ENCODE results near the gene TMEM53. TPM values are rescaled to one million over a fixed set of nuclear protein-coding genes. Genes with fewer than 3 reads are reported as not detected.

Gene TMEM53
- total RNA-seq, 1 experiment from 2014 or later = 6.2 TPM

DNA sequence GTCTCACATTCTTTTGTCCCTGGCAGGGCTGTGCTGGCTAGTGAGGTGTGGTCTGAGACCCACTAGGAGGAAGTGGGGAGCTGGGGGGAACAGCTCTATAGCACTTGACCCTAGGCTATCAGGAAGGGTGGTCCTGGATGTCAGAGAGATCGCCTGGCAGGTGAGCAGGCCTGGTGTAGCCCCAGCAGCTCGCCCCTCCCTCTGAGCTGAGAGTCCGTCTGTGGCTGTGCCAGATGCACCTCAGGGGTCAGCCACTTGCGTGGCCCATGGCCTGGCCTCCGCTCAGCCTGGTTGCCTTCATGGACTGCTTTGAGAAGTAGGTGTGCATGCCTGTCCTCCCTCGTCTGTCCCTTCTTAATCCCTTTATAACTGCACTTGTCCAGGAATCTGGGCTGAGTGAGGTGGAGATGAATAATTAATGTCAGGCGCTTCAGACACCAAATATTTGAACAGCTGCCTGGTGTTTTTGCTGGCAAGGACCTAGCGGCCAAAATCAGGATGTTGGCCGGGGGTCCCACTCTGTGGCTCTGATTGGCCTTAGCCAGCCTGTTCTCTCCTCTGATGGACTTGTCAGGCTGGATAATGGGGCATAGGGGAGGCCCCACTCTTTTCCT, 30.5 kb downstream of the TMEM53 start:
- no peak overlapping the region for H3K27ac ChIP-seq (ENCODE audit: insufficient read length, low read depth, low read length)
- Mint-ChIP-seq H3K4me3 (no peak overlapping the region), H3K4me1 (peaks cover 0 to 2% of the 10 kb centered on the region in 2 experiments; a peak in 1 of 4 replicates), H3K9me3 (no peaks in the 10 kb centered on the region), H3K27ac (no peak overlapping the region), H3K27me3 (ENCODE audit: low read depth) (no peaks in the 10 kb centered on the region), H3K36me3 (ENCODE audit: insufficient read depth in 1 of 3, low read depth in 3 of 3) (peaks cover 10 to 84% (median 70%) of the 10 kb centered on the region in 3 experiments)
- H3K23ac ChIP-seq (ENCODE audit: insufficient read length, low read depth, low read length) = no peak overlapping the region
- no peak overlapping the region for H4K5ac ChIP-seq (ENCODE audit: insufficient read length, low read depth, low read length)
- H3T11ph ChIP-seq (ENCODE audit: low read length) = no peak overlapping the region
- no CpG with 5 or more reads among the region's 9 CpGs for WGBS (ENCODE audit: extremely low coverage, insufficient read length, low lambda C conversion rate)
- no peak overlapping the region for H3K18ac ChIP-seq (ENCODE audit: insufficient read length, low read depth, low read length)
- H3K79me1 ChIP-seq (ENCODE audit: insufficient read depth, low read depth, low read length, poor library complexity, severe bottlenecking) = no peaks in the 10 kb centered on the region
- no peak overlapping the region for H2BK5ac ChIP-seq (ENCODE audit: insufficient read length, low read length)
- no peaks in the 10 kb centered on the region for H4K20me1 ChIP-seq (ENCODE audit: control insufficient read depth, insufficient read depth, insufficient read length)
- no peak overlapping the region for H3K4me2 ChIP-seq (ENCODE audit: insufficient read depth, insufficient read length, low read length)
- H2AK5ac ChIP-seq (ENCODE audit: insufficient read length, low read length) = no peak overlapping the region
- no peak overlapping the region for H2BK15ac ChIP-seq (ENCODE audit: low read depth, low read length)
- no peaks in the 10 kb centered on the region for H3K27me3 ChIP-seq (ENCODE audit: insufficient read depth, low read length)
- H3K56ac ChIP-seq (ENCODE audit: insufficient read length, low read depth, low read length) = no peak overlapping the region
- no peak overlapping the region for H3K4ac ChIP-seq (ENCODE audit: low read depth, low read length)
- no peaks in the 10 kb centered on the region for H3K4me1 ChIP-seq (ENCODE audit: insufficient read depth, low read length)
- H4K8ac ChIP-seq (replicated peaks; ENCODE audit: insufficient read length, low read depth, low read length) = no peak overlapping the region
- no peak overlapping the region for H3K9ac ChIP-seq (ENCODE audit: extremely low read depth, insufficient read length, low read length)
- DNase-seq = no peak
- TF ChIP-seq, protein P1, sequence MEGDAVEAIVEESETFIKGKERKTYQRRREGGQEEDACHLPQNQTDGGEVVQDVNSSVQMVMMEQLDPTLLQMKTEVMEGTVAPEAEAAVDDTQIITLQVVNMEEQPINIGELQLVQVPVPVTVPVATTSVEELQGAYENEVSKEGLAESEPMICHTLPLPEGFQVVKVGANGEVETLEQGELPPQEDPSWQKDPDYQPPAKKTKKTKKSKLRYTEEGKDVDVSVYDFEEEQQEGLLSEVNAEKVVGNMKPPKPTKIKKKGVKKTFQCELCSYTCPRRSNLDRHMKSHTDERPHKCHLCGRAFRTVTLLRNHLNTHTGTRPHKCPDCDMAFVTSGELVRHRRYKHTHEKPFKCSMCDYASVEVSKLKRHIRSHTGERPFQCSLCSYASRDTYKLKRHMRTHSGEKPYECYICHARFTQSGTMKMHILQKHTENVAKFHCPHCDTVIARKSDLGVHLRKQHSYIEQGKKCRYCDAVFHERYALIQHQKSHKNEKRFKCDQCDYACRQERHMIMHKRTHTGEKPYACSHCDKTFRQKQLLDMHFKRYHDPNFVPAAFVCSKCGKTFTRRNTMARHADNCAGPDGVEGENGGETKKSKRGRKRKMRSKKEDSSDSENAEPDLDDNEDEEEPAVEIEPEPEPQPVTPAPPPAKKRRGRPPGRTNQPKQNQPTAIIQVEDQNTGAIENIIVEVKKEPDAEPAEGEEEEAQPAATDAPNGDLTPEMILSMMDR (conservative IDR thresholded peaks at IDR 0.05) = no peak
- no peak overlapping the region for H2AFZ ChIP-seq (ENCODE audit: low read length)
- H3K23me2 ChIP-seq (ENCODE audit: insufficient read length, low read depth, low read length, poor library complexity, severe bottlenecking) = no peaks in the 10 kb centered on the region
- H2BK20ac ChIP-seq (ENCODE audit: low read depth, low read length, poor library complexity, severe bottlenecking) = no peak overlapping the region
- no peak overlapping the region for H2BK12ac ChIP-seq (ENCODE audit: insufficient read length, low read depth, low read length)
- H3K9me3 ChIP-seq (ENCODE audit: control insufficient read depth, low read depth, low read length) = no peaks in the 10 kb centered on the region
- H3K79me2 ChIP-seq (ENCODE audit: insufficient read depth, low read length) = no peaks in the 10 kb centered on the region
- H3K14ac ChIP-seq (ENCODE audit: insufficient read depth, low read length) = no peak overlapping the region
- H2BK120ac ChIP-seq (ENCODE audit: low read depth, low read length, poor library complexity, severe bottlenecking) = no peak overlapping the region
- H4K91ac ChIP-seq (ENCODE audit: insufficient read length, low read depth, low read length) = no peak overlapping the region
